HL-60 (cell line): Measurements from ENCODE around the gene SLF1.

ENCODE experiments used
- DNase-seq, 2 experiments: peaks; one replicate each; pipeline ENCODE4 v3.0.0-alpha.2; 2010 to 2020; ENCODE audit warnings: low read depth in 1 of 2, low spot score in 1 of 2
- H3K27ac ChIP-seq: fragments of 250-450 bp; sonication (Bioruptor Pico); replicated peaks from 2 replicates; pipeline ENCODE4 v1.5.1; 2020; ENCODE audit warnings: mild to moderate bottlenecking, moderate library complexity
- H3K27me3 ChIP-seq: fragments of 250-450 bp; sonication (Bioruptor Pico); 2 replicates; pipeline ENCODE4 v1.5.1; 2021; ENCODE audit warnings: mild to moderate bottlenecking, moderate library complexity; ENCODE audit not compliant: insufficient read depth, poor library complexity, severe bottlenecking
- H3K4me3 ChIP-seq: replicated peaks from 2 replicates; pipeline ENCODE4 v1.5.1; 2011; ENCODE audit warnings: mild to moderate bottlenecking, control low read depth, low read length; ENCODE audit not compliant: insufficient read depth
- GABPA ChIP-seq: IDR thresholded peaks from 2 replicates; pipeline ENCODE4 v1.6.1; 2012; ENCODE audit warnings: low read depth
- POLR2AphosphoS5 ChIP-seq: IDR thresholded peaks from 2 replicates; pipeline ENCODE4 v1.6.1; 2012; ENCODE audit warnings: low read depth
- SPI1 ChIP-seq: IDR thresholded peaks from 2 replicates; pipeline ENCODE4 v1.6.1; 2012; ENCODE audit warnings: low read depth, mild to moderate bottlenecking, borderline replicate concordance
- TF ChIP-seq, protein P1 (sequence below): IDR thresholded peaks from 2 replicates; pipeline ENCODE4 v1.6.1; 2012; ENCODE audit warnings: low read depth; ENCODE audit not compliant: insufficient replicate concordance
- TF ChIP-seq, protein P2 (sequence below): IDR thresholded peaks from one replicate; pipeline ENCODE4 v1.5.1; 2011; ENCODE audit warnings: low read length, control low read depth, inconsistent platforms; ENCODE audit not compliant: insufficient read depth

Gene SLF1

DNA sequence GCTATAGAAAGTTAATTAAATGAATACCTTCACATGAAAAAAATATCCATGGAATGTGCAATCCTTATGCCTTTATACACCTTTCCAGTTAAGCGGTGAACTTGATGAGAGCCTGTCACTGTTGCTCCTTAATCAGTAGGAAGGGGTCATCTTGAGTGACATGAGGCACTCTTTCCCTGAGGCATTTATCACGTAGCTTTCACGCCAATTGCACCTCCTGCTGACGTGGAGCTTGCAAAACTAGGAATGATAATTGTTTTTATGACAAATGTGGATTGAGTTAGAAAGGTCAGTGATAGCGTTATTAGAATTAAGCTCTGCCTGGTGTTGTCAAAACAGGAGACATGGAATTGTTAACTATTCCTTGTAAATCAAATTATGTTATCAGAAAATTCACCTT, 79.7 kb downstream of the SLF1 start:
- no peak for DNase-seq
- no peak overlapping the region for H3K27ac ChIP-seq
- no peak overlapping the region for H3K4me3 ChIP-seq
- TF ChIP-seq, protein P1, sequence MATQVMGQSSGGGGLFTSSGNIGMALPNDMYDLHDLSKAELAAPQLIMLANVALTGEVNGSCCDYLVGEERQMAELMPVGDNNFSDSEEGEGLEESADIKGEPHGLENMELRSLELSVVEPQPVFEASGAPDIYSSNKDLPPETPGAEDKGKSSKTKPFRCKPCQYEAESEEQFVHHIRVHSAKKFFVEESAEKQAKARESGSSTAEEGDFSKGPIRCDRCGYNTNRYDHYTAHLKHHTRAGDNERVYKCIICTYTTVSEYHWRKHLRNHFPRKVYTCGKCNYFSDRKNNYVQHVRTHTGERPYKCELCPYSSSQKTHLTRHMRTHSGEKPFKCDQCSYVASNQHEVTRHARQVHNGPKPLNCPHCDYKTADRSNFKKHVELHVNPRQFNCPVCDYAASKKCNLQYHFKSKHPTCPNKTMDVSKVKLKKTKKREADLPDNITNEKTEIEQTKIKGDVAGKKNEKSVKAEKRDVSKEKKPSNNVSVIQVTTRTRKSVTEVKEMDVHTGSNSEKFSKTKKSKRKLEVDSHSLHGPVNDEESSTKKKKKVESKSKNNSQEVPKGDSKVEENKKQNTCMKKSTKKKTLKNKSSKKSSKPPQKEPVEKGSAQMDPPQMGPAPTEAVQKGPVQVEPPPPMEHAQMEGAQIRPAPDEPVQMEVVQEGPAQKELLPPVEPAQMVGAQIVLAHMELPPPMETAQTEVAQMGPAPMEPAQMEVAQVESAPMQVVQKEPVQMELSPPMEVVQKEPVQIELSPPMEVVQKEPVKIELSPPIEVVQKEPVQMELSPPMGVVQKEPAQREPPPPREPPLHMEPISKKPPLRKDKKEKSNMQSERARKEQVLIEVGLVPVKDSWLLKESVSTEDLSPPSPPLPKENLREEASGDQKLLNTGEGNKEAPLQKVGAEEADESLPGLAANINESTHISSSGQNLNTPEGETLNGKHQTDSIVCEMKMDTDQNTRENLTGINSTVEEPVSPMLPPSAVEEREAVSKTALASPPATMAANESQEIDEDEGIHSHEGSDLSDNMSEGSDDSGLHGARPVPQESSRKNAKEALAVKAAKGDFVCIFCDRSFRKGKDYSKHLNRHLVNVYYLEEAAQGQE, result no peak
- no peak for TF ChIP-seq POLR2AphosphoS5
- no peak for TF ChIP-seq GABPA
- TF ChIP-seq, protein P2, sequence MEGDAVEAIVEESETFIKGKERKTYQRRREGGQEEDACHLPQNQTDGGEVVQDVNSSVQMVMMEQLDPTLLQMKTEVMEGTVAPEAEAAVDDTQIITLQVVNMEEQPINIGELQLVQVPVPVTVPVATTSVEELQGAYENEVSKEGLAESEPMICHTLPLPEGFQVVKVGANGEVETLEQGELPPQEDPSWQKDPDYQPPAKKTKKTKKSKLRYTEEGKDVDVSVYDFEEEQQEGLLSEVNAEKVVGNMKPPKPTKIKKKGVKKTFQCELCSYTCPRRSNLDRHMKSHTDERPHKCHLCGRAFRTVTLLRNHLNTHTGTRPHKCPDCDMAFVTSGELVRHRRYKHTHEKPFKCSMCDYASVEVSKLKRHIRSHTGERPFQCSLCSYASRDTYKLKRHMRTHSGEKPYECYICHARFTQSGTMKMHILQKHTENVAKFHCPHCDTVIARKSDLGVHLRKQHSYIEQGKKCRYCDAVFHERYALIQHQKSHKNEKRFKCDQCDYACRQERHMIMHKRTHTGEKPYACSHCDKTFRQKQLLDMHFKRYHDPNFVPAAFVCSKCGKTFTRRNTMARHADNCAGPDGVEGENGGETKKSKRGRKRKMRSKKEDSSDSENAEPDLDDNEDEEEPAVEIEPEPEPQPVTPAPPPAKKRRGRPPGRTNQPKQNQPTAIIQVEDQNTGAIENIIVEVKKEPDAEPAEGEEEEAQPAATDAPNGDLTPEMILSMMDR, result no peak
- no peak for TF ChIP-seq SPI1
- no peaks in the 10 kb centered on the region for H3K27me3 ChIP-seq

DNA sequence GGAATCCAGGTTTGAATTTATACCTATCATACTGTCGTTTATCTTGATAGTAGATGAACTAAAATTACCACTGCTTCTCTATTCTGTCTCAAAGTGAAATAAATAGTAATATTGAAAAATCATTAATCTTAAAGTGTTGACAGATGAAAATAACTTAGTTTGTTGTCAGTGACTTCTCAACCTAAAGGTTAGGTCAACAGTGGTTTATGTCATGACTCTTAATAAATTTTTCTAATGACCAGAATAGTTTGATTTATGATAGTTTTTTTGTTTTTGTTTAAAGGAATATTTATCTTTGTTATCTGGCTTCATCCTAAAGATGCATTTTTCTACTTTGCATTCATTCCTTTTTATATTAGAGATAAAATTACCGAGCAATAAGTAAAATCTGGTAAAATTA, 81.1 kb downstream of the SLF1 start:
- TF ChIP-seq GABPA (no peak), SPI1 (no peak), POLR2AphosphoS5 (no peak)
- TF ChIP-seq, protein P1, result no peak
- TF ChIP-seq, protein P2, result no peak
- DNase-seq, result no peak
- H3K27ac ChIP-seq, result no peak overlapping the region
- no peak overlapping the region for H3K4me3 ChIP-seq
- H3K27me3 ChIP-seq, result no peaks in the 10 kb centered on the region

DNA sequence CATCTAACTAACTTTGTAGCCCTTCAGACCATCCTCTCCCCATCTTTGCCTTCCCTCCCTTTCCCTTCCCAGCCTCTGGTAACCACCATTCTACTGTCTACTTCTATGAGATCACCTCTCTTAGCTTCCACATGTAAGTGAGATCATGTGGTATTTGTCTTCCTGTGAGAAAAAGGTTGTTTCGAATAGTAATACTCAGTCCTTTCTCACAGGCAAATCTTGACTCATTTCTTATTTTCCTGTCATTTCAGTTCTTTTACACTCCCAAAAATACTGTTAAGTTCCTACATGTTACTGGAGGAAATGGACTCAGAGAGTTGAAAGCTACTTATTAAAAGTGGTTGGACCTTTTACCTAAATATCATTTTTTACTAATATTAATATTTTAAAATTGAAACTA, 82.1 kb downstream of the SLF1 start:
- TF ChIP-seq SPI1 (no peak), GABPA (no peak), POLR2AphosphoS5 (no peak)
- TF ChIP-seq, protein P1, result no peak
- TF ChIP-seq, protein P2, result no peak
- Histone ChIP-seq H3K27ac (no peak overlapping the region), H3K27me3 (no peaks in the 10 kb centered on the region), H3K4me3 (no peak overlapping the region)
- no peak for DNase-seq
